Measurements from ENCODE around the gene TMEM131L.

Gene TMEM131L

GRCh38 chr4:153512952-153513500 is 46.9 kb downstream of the TMEM131L start:
- DNase-seq (ENCODE audit: insufficient read length): no peak
- TF ChIP-seq TAF1 (IDR thresholded peaks at IDR 0.05; ENCODE audit: borderline replicate concordance, low read depth, low read length): no peak
- no peak for TF ChIP-seq POLR2A (IDR thresholded peaks at IDR 0.05; ENCODE audit: low read depth, low read length)
- TF ChIP-seq POLR2AphosphoS5 (IDR thresholded peaks at IDR 0.05; ENCODE audit: low read depth, low read length): no peak
- FAIRE-seq: no peak

- no peak for DNase-seq (ENCODE audit: insufficient read length)
- peak; percentile 68 for FAIRE-seq
- TF ChIP-seq POLR2AphosphoS5 (IDR thresholded peaks at IDR 0.05; ENCODE audit: low read depth, low read length): no peak
- TF ChIP-seq TAF1 (IDR thresholded peaks at IDR 0.05; ENCODE audit: borderline replicate concordance, low read depth, low read length): no peak
- no peak for TF ChIP-seq POLR2A (IDR thresholded peaks at IDR 0.05; ENCODE audit: low read depth, low read length)
These were observed 47.4 kb downstream of the TMEM131L start for GRCh38 chr4:153513596-153513995.

GRCh38 chr4:153514001-153514526 is 47.9 kb downstream of the TMEM131L start:
- TF ChIP-seq POLR2A (IDR thresholded peaks at IDR 0.05; ENCODE audit: low read depth, low read length) (no peak), POLR2AphosphoS5 (IDR thresholded peaks at IDR 0.05; ENCODE audit: low read depth, low read length) (no peak), TAF1 (IDR thresholded peaks at IDR 0.05; ENCODE audit: borderline replicate concordance, low read depth, low read length) (no peak)
- FAIRE-seq: peak; percentile 84
- no peak for DNase-seq (ENCODE audit: insufficient read length)

- DNase-seq (ENCODE audit: insufficient read length) (no peak), FAIRE-seq (no peak)
- TF ChIP-seq TAF1 (IDR thresholded peaks at IDR 0.05; ENCODE audit: borderline replicate concordance, low read depth, low read length): no peak
- no peak for TF ChIP-seq POLR2A (IDR thresholded peaks at IDR 0.05; ENCODE audit: low read depth, low read length)
- TF ChIP-seq POLR2AphosphoS5 (IDR thresholded peaks at IDR 0.05; ENCODE audit: low read depth, low read length): no peak
These were observed 48.7 kb downstream of the TMEM131L start for GRCh38 chr4:153514688-153515426.

GRCh38 chr4:153517159-153517558 is 51.0 kb downstream of the TMEM131L start:
- TF ChIP-seq POLR2AphosphoS5 (IDR thresholded peaks at IDR 0.05; ENCODE audit: low read depth, low read length): no peak
- no peak for TF ChIP-seq POLR2A (IDR thresholded peaks at IDR 0.05; ENCODE audit: low read depth, low read length)
- no peak for TF ChIP-seq TAF1 (IDR thresholded peaks at IDR 0.05; ENCODE audit: borderline replicate concordance, low read depth, low read length)
- FAIRE-seq (no peak), DNase-seq (ENCODE audit: insufficient read length) (no peak)

GRCh38 chr4:153518001-153518400 is 51.8 kb downstream of the TMEM131L start:
- no peak for FAIRE-seq
- no peak for TF ChIP-seq POLR2A (IDR thresholded peaks at IDR 0.05; ENCODE audit: low read depth, low read length)
- no peak for TF ChIP-seq TAF1 (IDR thresholded peaks at IDR 0.05; ENCODE audit: borderline replicate concordance, low read depth, low read length)
- no peak for TF ChIP-seq POLR2AphosphoS5 (IDR thresholded peaks at IDR 0.05; ENCODE audit: low read depth, low read length)

GRCh38 chr4:153518637-153519389 is 52.7 kb downstream of the TMEM131L start:
- FAIRE-seq: peak; percentile 87
- no peak; the same call in 1 of the 2 replicates for TF ChIP-seq POLR2A (IDR thresholded peaks at IDR 0.05; ENCODE audit: low read depth, low read length)

More at GRCh38 chr4:153518001-153518400, 51.8 kb downstream of the TMEM131L start:
- no peak for DNase-seq (ENCODE audit: insufficient read length)

GRCh38 chr4:153519687-153520086 is 53.5 kb downstream of the TMEM131L start:
- FAIRE-seq: peak; percentile 17
- DNase-seq (ENCODE audit: insufficient read length): no peak
- TF ChIP-seq POLR2A (IDR thresholded peaks at IDR 0.05; ENCODE audit: low read depth, low read length) (no peak), POLR2AphosphoS5 (IDR thresholded peaks at IDR 0.05; ENCODE audit: low read depth, low read length) (no peak), TAF1 (IDR thresholded peaks at IDR 0.05; ENCODE audit: borderline replicate concordance, low read depth, low read length) (no peak)

More at GRCh38 chr4:153518637-153519389, 52.7 kb downstream of the TMEM131L start:
- no peak for DNase-seq (ENCODE audit: insufficient read length)

GRCh38 chr4:153520227-153520626 is 54.1 kb downstream of the TMEM131L start:
- no peak for DNase-seq (ENCODE audit: insufficient read length)
- TF ChIP-seq POLR2AphosphoS5 (IDR thresholded peaks at IDR 0.05; ENCODE audit: low read depth, low read length) (no peak), POLR2A (IDR thresholded peaks at IDR 0.05; ENCODE audit: low read depth, low read length) (no peak), TAF1 (IDR thresholded peaks at IDR 0.05; ENCODE audit: borderline replicate concordance, low read depth, low read length) (no peak)
- FAIRE-seq: no peak

- FAIRE-seq (peak; percentile 93), DNase-seq (ENCODE audit: insufficient read length) (no peak)
- TF ChIP-seq POLR2AphosphoS5 (IDR thresholded peaks at IDR 0.05; ENCODE audit: low read depth, low read length) (peak; percentile 60), TAF1 (IDR thresholded peaks at IDR 0.05; ENCODE audit: borderline replicate concordance, low read depth, low read length) (no peak), POLR2A (IDR thresholded peaks at IDR 0.05; ENCODE audit: low read depth, low read length) (peak; percentile 24; the same call in 1 of the 2 replicates)
These were observed 54.7 kb downstream of the TMEM131L start for GRCh38 chr4:153520801-153521329.

GRCh38 chr4:153521478-153521877 is 55.3 kb downstream of the TMEM131L start:
- FAIRE-seq (no peak), DNase-seq (ENCODE audit: insufficient read length) (no peak)
- TF ChIP-seq TAF1 (IDR thresholded peaks at IDR 0.05; ENCODE audit: borderline replicate concordance, low read depth, low read length): no peak
- TF ChIP-seq POLR2A (IDR thresholded peaks at IDR 0.05; ENCODE audit: low read depth, low read length): no peak

Measured in GM12892 (cell line).